ENCODE measurements around the gene CACNA1A. TPM values are rescaled to one million over a fixed set of nuclear protein-coding genes. Genes with fewer than 3 reads are reported as not detected.

CACNA1A gene
- polyA plus RNA-seq, 3 donors, result 0.08 to 0.09 TPM; not detected in 1

DNA sequence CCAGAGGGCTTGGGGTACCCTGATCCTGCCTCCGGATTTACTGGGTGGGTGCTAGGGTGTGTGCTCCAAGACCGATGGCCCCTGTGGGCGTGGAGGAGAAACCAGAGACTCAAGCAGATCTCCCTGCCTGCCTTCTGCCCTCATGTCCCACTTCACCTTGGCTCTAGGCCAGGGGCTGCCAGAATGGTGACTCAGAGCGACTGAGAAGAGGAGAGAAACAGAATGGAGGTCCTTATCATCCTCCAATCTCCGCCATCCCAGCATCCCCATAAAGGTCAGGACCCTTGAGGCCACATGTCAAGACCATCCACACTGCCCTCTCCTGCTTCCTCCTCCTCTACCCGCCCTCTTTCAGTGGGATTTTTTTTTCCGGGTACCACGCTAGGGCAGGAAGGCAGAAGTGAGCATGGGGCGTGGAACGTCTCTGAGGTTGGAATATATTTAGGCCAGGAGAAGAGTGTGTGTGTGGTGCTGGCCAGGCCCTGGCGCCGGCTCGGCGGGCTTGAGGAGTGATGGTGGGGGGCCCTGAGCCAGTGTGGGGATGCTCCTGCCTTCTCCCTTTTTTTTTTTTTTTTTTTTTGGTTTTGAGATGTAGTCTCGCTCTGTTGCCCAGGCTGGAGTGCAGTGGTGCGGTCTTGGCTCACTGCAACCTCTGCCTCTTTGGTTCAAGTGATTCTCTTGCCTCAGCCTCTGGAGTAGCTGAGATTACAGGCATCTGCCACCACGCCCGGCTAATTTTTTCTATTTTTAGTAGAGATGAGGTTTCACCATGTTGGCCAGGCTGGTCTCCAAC, 333.7 kb downstream of the CACNA1A start:
- Mint-ChIP-seq H3K4me3 (peak overlapping the region; percentile 74 to 86), H3K9me3 (peaks cover 0 to 2% (median 0%) of the 10 kb centered on the region in 7 donors), H3K4me1 (peaks cover 53% of the 10 kb centered on the region), H3K36me3 (peaks cover 1 to 7% of the 10 kb centered on the region in 2 donors), H3K27me3 (ENCODE audit: low read depth in 3 of 3) (peaks cover 0 to 4% (median 2%) of the 10 kb centered on the region in 3 donors), H3K27ac (peak overlapping the region; percentile 90 to 97 (median 93))
- Histone ChIP-seq H3K79me2 (ENCODE audit: insufficient read depth, low read length) (peaks cover 12% of the 10 kb centered on the region), H3K36me3 (replicated peaks in 1 of 2; ENCODE audit: control insufficient read depth in 1 of 2, insufficient read depth in 2 of 2, low read length in 2 of 2) (no peaks in the 10 kb centered on the region), H3K27ac (ENCODE audit: low read depth in 1 of 2, low read length in 2 of 2) (peak overlapping the region; percentile 58 to 90), H4K20me1 (ENCODE audit: insufficient read depth, low read length) (no peaks in the 10 kb centered on the region), H3K4me3 (replicated peaks in 1 of 3; ENCODE audit: low read depth in 2 of 3, low read length in 3 of 3) (peak overlapping the region; percentile 4 to 70 (median 9)), H3K4me2 (replicated peaks; ENCODE audit: extremely low read depth, low read length, poor library complexity, severe bottlenecking) (peak overlapping the region; percentile 74), H2AFZ (ENCODE audit: insufficient read depth, low read depth, low read length, poor library complexity, severe bottlenecking) (peak overlapping the region; percentile 91), H3K9me3 (replicated peaks in 1 of 2; ENCODE audit: control insufficient read depth in 1 of 2, insufficient read depth in 1 of 2, low read length in 2 of 2) (no peaks in the 10 kb centered on the region), H3K4me1 (ENCODE audit: control insufficient read depth in 1 of 2, insufficient read depth in 2 of 2, low read length in 2 of 2) (peaks cover 42 to 49% of the 10 kb centered on the region in 2 donors), H3K9ac (ENCODE audit: insufficient read depth, low read length, poor library complexity, severe bottlenecking) (peak overlapping the region; percentile 60), H3K27me3 (ENCODE audit: control insufficient read depth in 2 of 2, insufficient read depth in 2 of 2, low read length in 2 of 2) (no peaks in the 10 kb centered on the region)
- DNase-seq, result peak; percentile 78 to 87 (median 86)
- WGBS (ENCODE audit: insufficient coverage), result 2% methylated on average over 6 of the region's 18 CpGs
- TF ChIP-seq, protein P1, sequence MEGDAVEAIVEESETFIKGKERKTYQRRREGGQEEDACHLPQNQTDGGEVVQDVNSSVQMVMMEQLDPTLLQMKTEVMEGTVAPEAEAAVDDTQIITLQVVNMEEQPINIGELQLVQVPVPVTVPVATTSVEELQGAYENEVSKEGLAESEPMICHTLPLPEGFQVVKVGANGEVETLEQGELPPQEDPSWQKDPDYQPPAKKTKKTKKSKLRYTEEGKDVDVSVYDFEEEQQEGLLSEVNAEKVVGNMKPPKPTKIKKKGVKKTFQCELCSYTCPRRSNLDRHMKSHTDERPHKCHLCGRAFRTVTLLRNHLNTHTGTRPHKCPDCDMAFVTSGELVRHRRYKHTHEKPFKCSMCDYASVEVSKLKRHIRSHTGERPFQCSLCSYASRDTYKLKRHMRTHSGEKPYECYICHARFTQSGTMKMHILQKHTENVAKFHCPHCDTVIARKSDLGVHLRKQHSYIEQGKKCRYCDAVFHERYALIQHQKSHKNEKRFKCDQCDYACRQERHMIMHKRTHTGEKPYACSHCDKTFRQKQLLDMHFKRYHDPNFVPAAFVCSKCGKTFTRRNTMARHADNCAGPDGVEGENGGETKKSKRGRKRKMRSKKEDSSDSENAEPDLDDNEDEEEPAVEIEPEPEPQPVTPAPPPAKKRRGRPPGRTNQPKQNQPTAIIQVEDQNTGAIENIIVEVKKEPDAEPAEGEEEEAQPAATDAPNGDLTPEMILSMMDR (IDR thresholded peaks at IDR 0.05), result no peak
- intact Hi-C loops (cut with micrococcal nuclease), result no loop called here

DNA sequence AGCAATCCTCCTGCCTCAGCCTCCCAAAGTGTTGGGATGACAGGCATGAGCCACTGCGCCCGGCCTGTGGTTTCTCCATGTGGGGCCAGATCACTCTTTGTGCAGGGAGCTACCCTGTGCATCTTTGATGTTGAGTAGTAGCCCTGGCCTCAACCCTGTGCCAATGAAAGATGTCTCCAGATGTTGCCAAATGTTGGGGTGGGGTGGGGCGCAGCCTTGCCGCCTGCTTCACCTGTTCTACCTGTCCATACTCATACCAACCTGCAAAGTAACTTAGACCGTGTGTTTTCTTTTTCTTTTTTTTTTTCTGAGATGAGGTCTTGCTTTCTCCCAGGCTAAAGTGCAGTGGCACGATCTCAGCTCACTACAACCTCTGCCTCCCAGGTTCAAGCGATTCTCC, 335.1 kb downstream of the CACNA1A start:
- DNase-seq, result no peak
- no peaks in the 10 kb centered on the region for H3K36me3 ChIP-seq (replicated peaks in 1 of 2; ENCODE audit: control insufficient read depth in 1 of 2, insufficient read depth in 2 of 2, low read length in 2 of 2)
- no peaks in the 10 kb centered on the region for H4K20me1 ChIP-seq (ENCODE audit: insufficient read depth, low read length)
- H3K9me3 ChIP-seq (replicated peaks in 1 of 2; ENCODE audit: control insufficient read depth in 1 of 2, insufficient read depth in 1 of 2, low read length in 2 of 2), result no peaks in the 10 kb centered on the region
- no peak overlapping the region for H3K4me3 ChIP-seq (replicated peaks in 1 of 3; ENCODE audit: low read depth in 2 of 3, low read length in 3 of 3)
- no peaks in the 10 kb centered on the region for H3K27me3 ChIP-seq (ENCODE audit: control insufficient read depth in 2 of 2, insufficient read depth in 2 of 2, low read length in 2 of 2)
- Mint-ChIP-seq H3K4me1 (peaks cover 65% of the 10 kb centered on the region), H3K27ac (peak overlapping the region in 6 of 7 donors; percentile 11 to 76 (median 42)), H3K9me3 (no peaks in the 10 kb centered on the region), H3K4me3 (no peak overlapping the region), H3K27me3 (ENCODE audit: low read depth in 3 of 3) (peaks cover 0 to 4% (median 2%) of the 10 kb centered on the region in 3 donors), H3K36me3 (peaks cover 1 to 7% of the 10 kb centered on the region in 2 donors)
- H3K79me2 ChIP-seq (ENCODE audit: insufficient read depth, low read length), result peaks cover 21% of the 10 kb centered on the region
- 100% methylated on average over 2 of the region's 7 CpGs for WGBS (ENCODE audit: insufficient coverage)
- H3K9ac ChIP-seq (ENCODE audit: insufficient read depth, low read length, poor library complexity, severe bottlenecking), result no peak overlapping the region
- H3K4me1 ChIP-seq (ENCODE audit: control insufficient read depth in 1 of 2, insufficient read depth in 2 of 2, low read length in 2 of 2), result peaks cover 55 to 61% of the 10 kb centered on the region in 2 donors
- TF ChIP-seq, protein P1 (IDR thresholded peaks at IDR 0.05), result no peak
- intact Hi-C loops (cut with micrococcal nuclease), result no loop called here
- no peak overlapping the region for H3K4me2 ChIP-seq (replicated peaks; ENCODE audit: extremely low read depth, low read length, poor library complexity, severe bottlenecking)
- no peak overlapping the region for H2AFZ ChIP-seq (ENCODE audit: insufficient read depth, low read depth, low read length, poor library complexity, severe bottlenecking)
- H3K27ac ChIP-seq (ENCODE audit: low read depth in 1 of 2, low read length in 2 of 2), result peak overlapping the region in 1 of 2 donors; percentile 31

Data from CD14-positive monocyte (primary cell).